ENCODE measurements around the gene SLC26A1.

SLC26A1 gene

GRCh38 chr4:991451-992296 lies 1.5 kb downstream of the SLC26A1 start:
- WGBS: 96% methylated on average over 50 of the region's 50 CpGs

GRCh38 chr4:990746-991367 lies 2.3 kb downstream of the SLC26A1 start:
- Histone ChIP-seq H2BK12ac (ENCODE audit: low read length in 2 of 2) (no peak overlapping the region), H3K79me1 (replicated peaks; ENCODE audit: low read length, poor library complexity, severe bottlenecking) (peaks cover 23% of the 10 kb centered on the region), H3K23ac (ENCODE audit: low read length in 2 of 2) (no peak overlapping the region), H2AK5ac (ENCODE audit: low read length, severe bottlenecking) (no peak overlapping the region), H4K8ac (ENCODE audit: low read length) (no peak overlapping the region), H2BK15ac (ENCODE audit: low read depth, poor library complexity, severe bottlenecking) (no peak overlapping the region), H2AFZ (ENCODE audit: low read depth, low read length) (no peak overlapping the region), H3K9ac (ENCODE audit: low read length) (no peak overlapping the region), H3K36me3 (ENCODE audit: control insufficient read depth in 1 of 2, insufficient read depth in 2 of 2, low read depth in 1 of 2, low read length in 2 of 2) (peaks cover 19 to 44% of the 10 kb centered on the region in 2 experiments), H3K9me3 (ENCODE audit: control insufficient read depth, low read length) (no peaks in the 10 kb centered on the region), H4K91ac (ENCODE audit: low read length) (peak overlapping the region; percentile 43), H3K4ac (ENCODE audit: low read depth in 1 of 2, low read length in 2 of 2) (no peak overlapping the region), H3K18ac (ENCODE audit: low read depth in 1 of 2, low read length in 2 of 2) (no peak overlapping the region), H3K4me1 (ENCODE audit: control insufficient read depth, insufficient read depth, low read depth, low read length) (peaks cover 35% of the 10 kb centered on the region), H2BK5ac (ENCODE audit: low read depth, low read length, poor library complexity, severe bottlenecking) (no peak overlapping the region), H3K27ac (ENCODE audit: low read length, poor library complexity, severe bottlenecking) (no peak overlapping the region), H3K4me2 (ENCODE audit: low read length, poor library complexity, severe bottlenecking) (no peak overlapping the region), H3K27me3 (ENCODE audit: control insufficient read depth in 1 of 2, insufficient read depth in 1 of 2, low read length in 2 of 2) (peaks cover 2 to 5% of the 10 kb centered on the region in 2 experiments), H3K14ac (ENCODE audit: low read length in 2 of 2) (no peak overlapping the region), H2BK120ac (ENCODE audit: low read depth, low read length) (no peak overlapping the region), H3K4me3 (ENCODE audit: insufficient read depth in 1 of 2, low read depth in 1 of 2, low read length in 2 of 2) (no peak overlapping the region)
- DNase-seq: no peak
- 95% methylated on average over 26 of the region's 26 CpGs for WGBS

More at GRCh38 chr4:991451-992296, 1.5 kb downstream of the SLC26A1 start:
- Histone ChIP-seq H3K9me3 (ENCODE audit: control insufficient read depth, low read length) (no peaks in the 10 kb centered on the region), H3K9ac (ENCODE audit: low read length) (no peak overlapping the region), H2BK12ac (ENCODE audit: low read length in 2 of 2) (no peak overlapping the region), H2AFZ (ENCODE audit: low read depth, low read length) (no peak overlapping the region), H4K91ac (ENCODE audit: low read length) (peak overlapping the region; percentile 25), H4K8ac (ENCODE audit: low read length) (no peak overlapping the region), H3K14ac (ENCODE audit: low read length in 2 of 2) (no peak overlapping the region), H2BK15ac (ENCODE audit: low read depth, poor library complexity, severe bottlenecking) (no peak overlapping the region), H3K23ac (ENCODE audit: low read length in 2 of 2) (no peak overlapping the region), H3K4me2 (ENCODE audit: low read length, poor library complexity, severe bottlenecking) (no peak overlapping the region), H2BK120ac (ENCODE audit: low read depth, low read length) (no peak overlapping the region), H3K27ac (ENCODE audit: low read length, poor library complexity, severe bottlenecking) (no peak overlapping the region), H3K4me1 (ENCODE audit: control insufficient read depth, insufficient read depth, low read depth, low read length) (peaks cover 35% of the 10 kb centered on the region), H3K4me3 (ENCODE audit: insufficient read depth in 1 of 2, low read depth in 1 of 2, low read length in 2 of 2) (no peak overlapping the region), H3K36me3 (ENCODE audit: control insufficient read depth in 1 of 2, insufficient read depth in 2 of 2, low read depth in 1 of 2, low read length in 2 of 2) (peaks cover 19 to 44% of the 10 kb centered on the region in 2 experiments), H2BK5ac (ENCODE audit: low read depth, low read length, poor library complexity, severe bottlenecking) (no peak overlapping the region), H3K27me3 (ENCODE audit: control insufficient read depth in 1 of 2, insufficient read depth in 1 of 2, low read length in 2 of 2) (peaks cover 8 to 13% of the 10 kb centered on the region in 2 experiments), H3K79me1 (replicated peaks; ENCODE audit: low read length, poor library complexity, severe bottlenecking) (peaks cover 23% of the 10 kb centered on the region), H3K4ac (ENCODE audit: low read depth in 1 of 2, low read length in 2 of 2) (no peak overlapping the region), H2AK5ac (ENCODE audit: low read length, severe bottlenecking) (no peak overlapping the region), H3K18ac (ENCODE audit: low read depth in 1 of 2, low read length in 2 of 2) (no peak overlapping the region)
- DNase-seq: no peak

- Histone ChIP-seq H3K4me2 (ENCODE audit: low read length, poor library complexity, severe bottlenecking) (no peak overlapping the region), H3K27ac (ENCODE audit: low read length, poor library complexity, severe bottlenecking) (no peak overlapping the region), H3K4ac (ENCODE audit: low read depth in 1 of 2, low read length in 2 of 2) (no peak overlapping the region), H3K27me3 (ENCODE audit: control insufficient read depth in 1 of 2, insufficient read depth in 1 of 2, low read length in 2 of 2) (no peaks in the 10 kb centered on the region), H2BK5ac (ENCODE audit: low read depth, low read length, poor library complexity, severe bottlenecking) (no peak overlapping the region), H2AK5ac (ENCODE audit: low read length, severe bottlenecking) (no peak overlapping the region), H2BK15ac (ENCODE audit: low read depth, poor library complexity, severe bottlenecking) (no peak overlapping the region), H2BK12ac (ENCODE audit: low read length in 2 of 2) (no peak overlapping the region), H4K91ac (ENCODE audit: low read length) (no peak overlapping the region), H3K14ac (ENCODE audit: low read length in 2 of 2) (no peak overlapping the region), H3K18ac (ENCODE audit: low read depth in 1 of 2, low read length in 2 of 2) (no peak overlapping the region), H3K23ac (ENCODE audit: low read length in 2 of 2) (no peak overlapping the region), H4K8ac (ENCODE audit: low read length) (no peak overlapping the region), H2AFZ (ENCODE audit: low read depth, low read length) (no peak overlapping the region), H3K4me3 (ENCODE audit: insufficient read depth in 1 of 2, low read depth in 1 of 2, low read length in 2 of 2) (no peak overlapping the region), H3K79me1 (replicated peaks; ENCODE audit: low read length, poor library complexity, severe bottlenecking) (peaks cover 27% of the 10 kb centered on the region), H3K4me1 (ENCODE audit: control insufficient read depth, insufficient read depth, low read depth, low read length) (peaks cover 40% of the 10 kb centered on the region), H3K36me3 (ENCODE audit: control insufficient read depth in 1 of 2, insufficient read depth in 2 of 2, low read depth in 1 of 2, low read length in 2 of 2) (peaks cover 19 to 44% of the 10 kb centered on the region in 2 experiments), H3K9ac (ENCODE audit: low read length) (no peak overlapping the region), H2BK120ac (ENCODE audit: low read depth, low read length) (no peak overlapping the region), H3K9me3 (ENCODE audit: control insufficient read depth, low read length) (no peaks in the 10 kb centered on the region)
- no peak for DNase-seq
- 97% methylated on average over 58 of the region's 58 CpGs for WGBS
These were observed 3.3 kb downstream of the SLC26A1 start for GRCh38 chr4:989722-990471.

Measured in mesenchymal stem cell (in vitro differentiated cells and primary cell).